Fibroblast of villous mesenchyme (primary cell): ENCODE data around the gene CHAC2. TPM values are rescaled to one million over a fixed set of nuclear protein-coding genes. Genes with fewer than 3 reads are reported as not detected.
"Not testable (repeated sequence)": the region's sequence is repeated elsewhere in the genome, so short reads cannot be mapped to it uniquely, and the experiment has no call there.

ENCODE experiments used
- DNase-seq: peaks from one replicate; pipeline ENCODE4 v3.0.0-alpha.2; 2010; ENCODE audit warnings: low read depth
- H3K4me3 ChIP-seq: 2 replicates; pipeline ENCODE4 v1.5.1; 2011; ENCODE audit warnings: low read depth, mild to moderate bottlenecking, low read length
- CTCF ChIP-seq: IDR thresholded peaks from 2 replicates; pipeline ENCODE4 v1.5.1; 2012; ENCODE audit warnings: low read depth, mild to moderate bottlenecking, low read length; ENCODE audit not compliant: insufficient read depth
- total RNA-seq: library from RNA; depleted of rRNA; stranded (reverse); fragments of >200 nt; gene quantifications from 2 replicates; pipeline ENCODE4 v1.2.3, GENCODE V29; 2012

The CHAC2 gene
- 1.9 and 5.2 TPM in 2 replicates for total RNA-seq

GRCh38 chr2:53767405-53768241 lies at the start of gene CHAC2:
CHAC2 (plus strand) TSS chr2:53767804; CDS start chr2:53767887, 83 bp downstream.
- peak; percentile 39 for TF ChIP-seq CTCF
- peak within 1 kb of the TSS; percentile 84 for H3K4me3 ChIP-seq
- peak; percentile 77 for DNase-seq

GRCh38 chr2:53720944-53721343 lies 46.7 kb upstream of the CHAC2 start:
- DNase-seq, H3K4me3 ChIP-seq: not testable (repeated sequence)

GRCh38 chr2:53724536-53724935 lies 43.1 kb upstream of the CHAC2 start:
- no peak for TF ChIP-seq CTCF
- no peak overlapping the region for H3K4me3 ChIP-seq
- peak; percentile 74 for DNase-seq

GRCh38 chr2:53725662-53726061 lies 41.9 kb upstream of the CHAC2 start:
- H3K4me3 ChIP-seq = no peak overlapping the region
- no peak for TF ChIP-seq CTCF
- DNase-seq = no peak

GRCh38 chr2:53727921-53728320 lies 39.7 kb upstream of the CHAC2 start:
- DNase-seq = no peak
- H3K4me3 ChIP-seq = no peak overlapping the region
- no peak for TF ChIP-seq CTCF

GRCh38 chr2:53729143-53729762 lies 38.4 kb upstream of the CHAC2 start:
- no peak overlapping the region for H3K4me3 ChIP-seq
- DNase-seq = no peak
- no peak for TF ChIP-seq CTCF

GRCh38 chr2:53737091-53737490 lies 30.5 kb upstream of the CHAC2 start:
- no peak for DNase-seq
- TF ChIP-seq CTCF = no peak

More at GRCh38 chr2:53737091-53737490, 30.5 kb upstream of the CHAC2 start:
- H3K4me3 ChIP-seq = no peak overlapping the region
